Measurements from ENCODE around the gene TFDP1. TPM values are rescaled to one million over a fixed set of nuclear protein-coding genes. Genes with fewer than 3 reads are reported as not detected.

TFDP1 gene, protein sequence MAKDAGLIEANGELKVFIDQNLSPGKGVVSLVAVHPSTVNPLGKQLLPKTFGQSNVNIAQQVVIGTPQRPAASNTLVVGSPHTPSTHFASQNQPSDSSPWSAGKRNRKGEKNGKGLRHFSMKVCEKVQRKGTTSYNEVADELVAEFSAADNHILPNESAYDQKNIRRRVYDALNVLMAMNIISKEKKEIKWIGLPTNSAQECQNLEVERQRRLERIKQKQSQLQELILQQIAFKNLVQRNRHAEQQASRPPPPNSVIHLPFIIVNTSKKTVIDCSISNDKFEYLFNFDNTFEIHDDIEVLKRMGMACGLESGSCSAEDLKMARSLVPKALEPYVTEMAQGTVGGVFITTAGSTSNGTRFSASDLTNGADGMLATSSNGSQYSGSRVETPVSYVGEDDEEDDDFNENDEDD
- 10 to 100 TPM; 21.9 to 49.0 (median 29.2) TPM for total RNA-seq

DNA sequence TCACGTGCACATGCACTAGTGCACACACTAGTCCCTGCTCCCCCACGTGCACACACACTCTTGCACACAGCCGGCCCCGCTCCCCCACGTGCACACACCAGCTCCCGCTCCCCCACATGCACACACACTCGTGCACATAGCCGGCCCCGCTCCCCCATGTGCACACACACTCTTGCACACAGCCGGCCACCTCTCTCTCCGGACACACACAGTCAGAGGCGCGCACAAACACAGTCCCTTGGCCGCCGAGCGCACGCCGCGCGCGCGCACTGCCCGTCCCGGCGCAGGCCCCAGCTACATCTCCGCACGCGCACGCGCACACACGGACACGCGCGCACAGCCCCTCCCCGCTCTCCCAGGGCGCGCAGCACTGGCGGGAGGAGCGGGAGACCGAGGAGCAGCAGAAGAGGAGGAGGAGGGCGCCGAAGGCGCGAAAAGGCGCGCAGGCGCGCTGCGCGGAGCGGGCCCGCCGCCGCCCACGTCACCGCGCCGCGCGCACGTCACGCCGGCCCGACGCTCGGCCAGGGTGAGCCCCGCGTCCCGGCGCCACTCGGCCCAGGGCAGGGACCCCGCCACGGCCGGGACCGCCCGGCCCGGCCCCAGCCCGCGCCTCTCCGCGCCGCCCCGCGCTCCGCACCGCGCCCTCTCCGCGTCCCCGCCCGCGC, at the start of gene TFDP1:
Gene TFDP1 (plus strand): TSS at position 549 of the 665 bp plus-strand sequence. CDS start 1,085 bp downstream, outside the sequence.
- no peaks in the 10 kb centered on the region for H3K9me3 ChIP-seq
- H3K27me3 ChIP-seq, result no peaks in the 10 kb centered on the region
- peak within 1 kb of the TSS; percentile 67 to 73 for H3K4me3 ChIP-seq
- TF ChIP-seq EP300 (IDR thresholded peaks at IDR 0.05), result no peak
- TF ChIP-seq, protein P1, sequence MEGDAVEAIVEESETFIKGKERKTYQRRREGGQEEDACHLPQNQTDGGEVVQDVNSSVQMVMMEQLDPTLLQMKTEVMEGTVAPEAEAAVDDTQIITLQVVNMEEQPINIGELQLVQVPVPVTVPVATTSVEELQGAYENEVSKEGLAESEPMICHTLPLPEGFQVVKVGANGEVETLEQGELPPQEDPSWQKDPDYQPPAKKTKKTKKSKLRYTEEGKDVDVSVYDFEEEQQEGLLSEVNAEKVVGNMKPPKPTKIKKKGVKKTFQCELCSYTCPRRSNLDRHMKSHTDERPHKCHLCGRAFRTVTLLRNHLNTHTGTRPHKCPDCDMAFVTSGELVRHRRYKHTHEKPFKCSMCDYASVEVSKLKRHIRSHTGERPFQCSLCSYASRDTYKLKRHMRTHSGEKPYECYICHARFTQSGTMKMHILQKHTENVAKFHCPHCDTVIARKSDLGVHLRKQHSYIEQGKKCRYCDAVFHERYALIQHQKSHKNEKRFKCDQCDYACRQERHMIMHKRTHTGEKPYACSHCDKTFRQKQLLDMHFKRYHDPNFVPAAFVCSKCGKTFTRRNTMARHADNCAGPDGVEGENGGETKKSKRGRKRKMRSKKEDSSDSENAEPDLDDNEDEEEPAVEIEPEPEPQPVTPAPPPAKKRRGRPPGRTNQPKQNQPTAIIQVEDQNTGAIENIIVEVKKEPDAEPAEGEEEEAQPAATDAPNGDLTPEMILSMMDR (IDR thresholded peaks at IDR 0.05), result no peak
- TF ChIP-seq POLR2AphosphoS5 (IDR thresholded peaks at IDR 0.05), result no peak
- TF ChIP-seq POLR2A (IDR thresholded peaks at IDR 0.05), result no peak
- H3K36me3 ChIP-seq, result peaks cover 0 to 15% of the 10 kb centered on the region in 2 donors
- 39% methylated on average over 5 of the region's 92 CpGs; no CpG with 5 or more reads in 1 of the 2 donors for WGBS, 2 donors (ENCODE audit: low coverage in 1 of 2)
- ATAC-seq, result peak; percentile 79
- H3K4me1 ChIP-seq, result peaks cover 0 to 22% (median 5%) of the 10 kb centered on the region in 3 donors
- H3K27ac ChIP-seq, result peak within 1 kb of the TSS in 2 of 4 donors; percentile 24 to 27

DNA sequence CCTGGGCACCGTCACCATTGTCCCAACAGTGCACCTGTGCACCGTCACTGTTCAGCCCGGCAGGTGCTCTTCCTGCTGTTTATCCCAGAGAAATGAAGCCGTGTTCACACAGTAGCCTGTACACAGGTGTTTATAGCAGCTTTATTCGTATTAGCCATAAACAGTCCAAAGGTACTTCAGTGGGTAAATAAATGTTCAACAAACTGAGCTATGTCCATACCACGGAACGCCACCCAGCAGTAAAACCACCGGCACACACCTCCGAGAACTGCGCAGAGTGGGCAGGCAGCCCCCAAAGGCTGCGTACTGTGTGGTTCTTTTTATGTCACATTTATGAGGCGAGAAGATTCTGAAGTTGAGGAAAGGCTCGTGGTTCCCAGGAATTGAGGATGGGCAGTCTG, 49.2 kb upstream of the TFDP1 start:
- H3K4me1 ChIP-seq, result peaks cover 0 to 8% (median 0%) of the 10 kb centered on the region in 3 donors
- 82 to 85% methylated on average over 5 to 8 of the region's 13 CpGs for WGBS, 2 donors (ENCODE audit: low coverage in 1 of 2)
- no peak overlapping the region for H3K27ac ChIP-seq
- H3K27me3 ChIP-seq, result no peaks in the 10 kb centered on the region
- ATAC-seq, result no peak
- H3K4me3 ChIP-seq, result no peak overlapping the region
- H3K9me3 ChIP-seq, result no peaks in the 10 kb centered on the region
- TF ChIP-seq POLR2A (IDR thresholded peaks at IDR 0.05), result no peak
- TF ChIP-seq EP300 (IDR thresholded peaks at IDR 0.05), result no peak
- TF ChIP-seq, protein P1 (IDR thresholded peaks at IDR 0.05), result no peak
- peaks cover 0 to 85% of the 10 kb centered on the region in 2 donors for H3K36me3 ChIP-seq

DNA sequence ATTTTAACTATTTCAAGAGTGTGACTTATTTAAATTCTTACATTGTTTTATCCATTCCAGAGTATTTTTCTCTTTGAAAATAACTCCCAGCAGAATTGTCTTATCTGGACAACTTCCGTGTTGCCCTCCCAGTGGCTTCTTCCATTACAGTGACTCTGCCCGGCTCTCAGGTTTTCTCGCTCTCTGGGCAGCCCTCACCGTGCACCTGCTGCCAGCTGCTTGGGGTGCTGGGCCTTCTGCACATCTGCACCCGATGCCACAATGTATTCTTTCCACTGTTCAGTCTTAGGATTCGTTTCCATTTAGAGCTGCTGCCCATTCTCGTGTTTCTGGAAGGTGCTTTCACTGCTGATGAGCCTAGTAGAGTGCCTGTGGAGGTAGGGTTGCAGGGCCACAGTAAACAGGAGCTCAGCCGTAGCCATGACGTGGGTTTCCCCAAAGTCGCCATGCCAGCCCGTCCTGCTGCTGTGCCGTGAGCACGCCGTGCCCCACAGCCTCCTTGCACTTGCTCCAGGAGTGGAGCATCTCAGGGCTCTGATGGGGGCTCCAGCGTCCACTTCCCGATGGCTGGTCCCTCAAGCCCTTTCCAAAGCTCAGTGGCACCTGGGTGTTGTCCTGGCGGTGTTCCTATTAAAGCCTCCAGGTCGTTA, 48.0 kb upstream of the TFDP1 start:
- WGBS, 2 donors (ENCODE audit: low coverage in 1 of 2), result 85 to 92% methylated on average over 7 to 12 of the region's 18 CpGs
- Histone ChIP-seq H3K27ac (no peak overlapping the region), H3K27me3 (no peaks in the 10 kb centered on the region), H3K4me3 (no peak overlapping the region), H3K36me3 (peaks cover 0 to 83% of the 10 kb centered on the region in 2 donors), H3K4me1 (peaks cover 0 to 8% (median 0%) of the 10 kb centered on the region in 3 donors), H3K9me3 (no peaks in the 10 kb centered on the region)
- ATAC-seq, result no peak
- TF ChIP-seq EP300 (IDR thresholded peaks at IDR 0.05), result no peak
- TF ChIP-seq, protein P1 (IDR thresholded peaks at IDR 0.05), result no peak
- no peak for TF ChIP-seq POLR2A (IDR thresholded peaks at IDR 0.05)
- TF ChIP-seq POLR2AphosphoS5 (IDR thresholded peaks at IDR 0.05), result no peak

DNA sequence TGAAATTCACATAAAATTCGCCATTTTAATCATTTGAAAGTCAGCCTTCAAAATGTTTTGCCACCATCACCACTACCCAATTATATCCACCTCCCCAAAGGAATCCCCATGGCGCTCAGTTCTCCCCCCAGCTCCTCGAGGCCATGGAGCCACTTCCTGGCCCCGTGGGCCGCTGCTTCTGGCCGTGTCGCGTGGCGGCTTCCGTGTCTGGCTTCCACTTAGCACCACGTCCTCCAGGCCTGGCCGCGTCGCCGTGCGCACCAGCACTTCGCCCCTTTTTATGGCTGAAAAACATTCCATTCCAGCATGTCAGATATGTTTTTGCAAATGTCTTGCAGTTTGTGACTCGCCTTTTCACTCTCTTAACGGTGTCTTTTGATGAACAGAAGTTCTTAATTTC, 47.3 kb upstream of the TFDP1 start:
- no peak for ATAC-seq
- WGBS, 2 donors (ENCODE audit: low coverage in 1 of 2), result 89 to 97% methylated on average over 6 to 19 of the region's 19 CpGs
- Histone ChIP-seq H3K27ac (no peak overlapping the region), H3K4me1 (peaks cover 0 to 4% (median 0%) of the 10 kb centered on the region in 3 donors), H3K27me3 (no peaks in the 10 kb centered on the region), H3K36me3 (peaks cover 0 to 77% of the 10 kb centered on the region in 2 donors), H3K4me3 (no peak overlapping the region), H3K9me3 (no peaks in the 10 kb centered on the region)
- TF ChIP-seq EP300 (IDR thresholded peaks at IDR 0.05) (no peak), POLR2AphosphoS5 (IDR thresholded peaks at IDR 0.05) (no peak), POLR2A (IDR thresholded peaks at IDR 0.05) (no peak)
- TF ChIP-seq, protein P1 (IDR thresholded peaks at IDR 0.05), result no peak

Measured in gastroesophageal sphincter (tissue), 4 donors.